Mesothelial cell of epicardium (in vitro differentiated cells): ENCODE data around the gene CFAP99. TPM values are rescaled to one million over a fixed set of nuclear protein-coding genes. Genes with fewer than 3 reads are reported as not detected.

ENCODE experiments used
- DNase-seq, 2 experiments: peaks; one replicate each; pipeline ENCODE4 v3.0.0; 2021; ENCODE audit warnings: low spot score in 2 of 2; ENCODE audit not compliant: unreplicated experiment in 2 of 2
- H3K27ac Mint-ChIP-seq: 2 replicates; pipeline ENCODE4 v1.8.0; 2021; ENCODE audit warnings: mixed read lengths
- H3K27me3 Mint-ChIP-seq: 2 replicates; pipeline ENCODE4 v1.8.0; 2021; ENCODE audit warnings: low read depth, mixed read lengths
- H3K36me3 Mint-ChIP-seq: 2 replicates; pipeline ENCODE4 v1.8.0; 2021; ENCODE audit warnings: mixed read lengths
- H3K4me1 Mint-ChIP-seq: 2 replicates; pipeline ENCODE4 v1.8.0; 2021; ENCODE audit warnings: mixed read lengths
- H3K4me3 Mint-ChIP-seq: 2 replicates; pipeline ENCODE4 v1.8.0; 2021; ENCODE audit warnings: mild to moderate bottlenecking, moderate library complexity, mixed read lengths
- H3K9me3 Mint-ChIP-seq: 2 replicates; pipeline ENCODE4 v1.8.0; 2021; ENCODE audit warnings: mixed read lengths
- total RNA-seq: library from RNA; stranded (reverse); gene quantifications from 3 replicates; pipeline ENCODE4 v1.2.1, GENCODE V29; 2021
- TF ChIP-seq, protein P1 (sequence below): fragments of 200-600 bp; sonication (generic); IDR thresholded peaks from one replicate; pipeline ENCODE4 v1.5.0; 2021; ENCODE audit warnings: antibody characterized with exemption; ENCODE audit not compliant: unreplicated experiment

CFAP99 gene
- total RNA-seq, 1 donor from 2014 or later = not detected

- TF ChIP-seq, protein P1, sequence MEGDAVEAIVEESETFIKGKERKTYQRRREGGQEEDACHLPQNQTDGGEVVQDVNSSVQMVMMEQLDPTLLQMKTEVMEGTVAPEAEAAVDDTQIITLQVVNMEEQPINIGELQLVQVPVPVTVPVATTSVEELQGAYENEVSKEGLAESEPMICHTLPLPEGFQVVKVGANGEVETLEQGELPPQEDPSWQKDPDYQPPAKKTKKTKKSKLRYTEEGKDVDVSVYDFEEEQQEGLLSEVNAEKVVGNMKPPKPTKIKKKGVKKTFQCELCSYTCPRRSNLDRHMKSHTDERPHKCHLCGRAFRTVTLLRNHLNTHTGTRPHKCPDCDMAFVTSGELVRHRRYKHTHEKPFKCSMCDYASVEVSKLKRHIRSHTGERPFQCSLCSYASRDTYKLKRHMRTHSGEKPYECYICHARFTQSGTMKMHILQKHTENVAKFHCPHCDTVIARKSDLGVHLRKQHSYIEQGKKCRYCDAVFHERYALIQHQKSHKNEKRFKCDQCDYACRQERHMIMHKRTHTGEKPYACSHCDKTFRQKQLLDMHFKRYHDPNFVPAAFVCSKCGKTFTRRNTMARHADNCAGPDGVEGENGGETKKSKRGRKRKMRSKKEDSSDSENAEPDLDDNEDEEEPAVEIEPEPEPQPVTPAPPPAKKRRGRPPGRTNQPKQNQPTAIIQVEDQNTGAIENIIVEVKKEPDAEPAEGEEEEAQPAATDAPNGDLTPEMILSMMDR = no peak
- no peaks in the 10 kb centered on the region for H3K27me3 Mint-ChIP-seq
- DNase-seq = no peak
- peaks cover 32% of the 10 kb centered on the region for H3K36me3 Mint-ChIP-seq
- H3K27ac Mint-ChIP-seq = no peak overlapping the region
- no peak overlapping the region for H3K4me3 Mint-ChIP-seq
- no peaks in the 10 kb centered on the region for H3K4me1 Mint-ChIP-seq
- H3K9me3 Mint-ChIP-seq = no peaks in the 10 kb centered on the region
Observed at GRCh38 chr4:2503809-2504208, 85.1 kb downstream of the CFAP99 start.

- Mint-ChIP-seq H3K9me3 (no peaks in the 10 kb centered on the region), H3K27ac (no peak overlapping the region), H3K27me3 (no peaks in the 10 kb centered on the region), H3K4me3 (no peak overlapping the region), H3K36me3 (peaks cover 17% of the 10 kb centered on the region), H3K4me1 (no peaks in the 10 kb centered on the region)
- TF ChIP-seq, protein P1 = no peak
- DNase-seq = no peak
Observed at GRCh38 chr4:2507259-2507658, 88.5 kb downstream of the CFAP99 start.

GRCh38 chr4:2507855-2508254 is 89.1 kb downstream of the CFAP99 start:
- TF ChIP-seq, protein P1 = no peak
- no peaks in the 10 kb centered on the region for H3K9me3 Mint-ChIP-seq
- H3K36me3 Mint-ChIP-seq = peaks cover 17% of the 10 kb centered on the region
- H3K27ac Mint-ChIP-seq = no peak overlapping the region
- no peaks in the 10 kb centered on the region for H3K27me3 Mint-ChIP-seq
- DNase-seq = no peak
- H3K4me3 Mint-ChIP-seq = no peak overlapping the region
- no peaks in the 10 kb centered on the region for H3K4me1 Mint-ChIP-seq

GRCh38 chr4:2510351-2511259 is 91.8 kb downstream of the CFAP99 start:
- Mint-ChIP-seq H3K27ac (no peak overlapping the region), H3K36me3 (peaks cover 28% of the 10 kb centered on the region), H3K4me1 (no peaks in the 10 kb centered on the region), H3K4me3 (no peak overlapping the region), H3K27me3 (no peaks in the 10 kb centered on the region), H3K9me3 (no peaks in the 10 kb centered on the region)
- TF ChIP-seq, protein P1 = no peak
- DNase-seq = no peak

GRCh38 chr4:2511645-2512131 is 92.9 kb downstream of the CFAP99 start:
- Mint-ChIP-seq H3K4me3 (no peak overlapping the region), H3K4me1 (no peaks in the 10 kb centered on the region), H3K9me3 (no peaks in the 10 kb centered on the region), H3K27me3 (no peaks in the 10 kb centered on the region), H3K36me3 (peaks cover 34% of the 10 kb centered on the region), H3K27ac (no peak overlapping the region)
- TF ChIP-seq, protein P1 = no peak
- DNase-seq = no peak

Other genes with a start within 250 kb of the CFAP99 start
- 15.4 to 16.9 TPM (median 16.6 TPM) in 3 replicates for gene HAUS3, start 176.8 kb upstream of the CFAP99 start, total RNA-seq
- 3.7 to 5.8 TPM (median 4.5 TPM) in 3 replicates for gene POLN, start 176.8 kb upstream of the CFAP99 start, total RNA-seq
- 95.2 to 104 TPM (median 99.4 TPM) in 3 replicates for gene MXD4, start 156.8 kb upstream of the CFAP99 start, total RNA-seq
- gene ZFYVE28, start 310 bp upstream of the CFAP99 start, total RNA-seq = 0.38 to 0.51 TPM (median 0.45 TPM) in 3 replicates
- 59.8 to 63.8 TPM (median 61.0 TPM) in 3 replicates for gene RNF4, start 50.2 kb downstream of the CFAP99 start, total RNA-seq
- 44.3 to 48.1 TPM (median 44.5 TPM) in 3 replicates for gene FAM193A, start 117.7 kb downstream of the CFAP99 start, total RNA-seq